ENCODE results near the gene MYO1D. TPM values are rescaled to one million over a fixed set of nuclear protein-coding genes. Genes with fewer than 3 reads are reported as not detected.
A peak's percentile ranks its signal among the peaks of the same experiment; 100 is the strongest.
"Not testable (repeated sequence)": the region's sequence is repeated elsewhere in the genome, so short reads cannot be mapped to it uniquely, and the experiment has no call there.

Gene MYO1D
- total RNA-seq, 8 experiments from 2014 or later, result 1.6 to 9.8 (median 5.6) TPM

GRCh38 chr17:32722733-32723132 is 154.2 kb downstream of the MYO1D start:
- Histone ChIP-seq H3K4me3 (no peak overlapping the region), H3K27ac (no peak overlapping the region), H3K4me1 (replicated peaks in 1 of 2) (no peaks in the 10 kb centered on the region)
- 80 to 100% (median 87%) methylated on average over 1 to 6 of the region's 6 CpGs; no CpG with 5 or more reads in 4 of the 10 experiments for WGBS, 10 experiments
- in situ Hi-C loops (cut with MboI; ENCODE audit: low pct_unique_long_range_greater_than_20kb in 2 of 9, low sequenced_read_pairs in 9 of 9, unreplicated experiment in 9 of 9), result no loop called here
- peak in 2 of 8 experiments; percentile 56 to 61 for ATAC-seq (replicated peaks in 6 of 8)

- Histone ChIP-seq H3K27ac (no peak overlapping the region), H3K4me3 (no peak overlapping the region), H3K4me1 (replicated peaks in 1 of 2) (no peaks in the 10 kb centered on the region)
- no peak for ATAC-seq (replicated peaks in 6 of 8)
- WGBS, 10 experiments, result 81 to 100% (median 93%) methylated on average over 3 to 5 of the region's 5 CpGs; no CpG with 5 or more reads in 2 of the 10 experiments
- in situ Hi-C loops (cut with MboI; ENCODE audit: low pct_unique_long_range_greater_than_20kb in 2 of 9, low sequenced_read_pairs in 9 of 9, unreplicated experiment in 9 of 9), result no loop called here
Observed at GRCh38 chr17:32720671-32721070, 156.3 kb downstream of the MYO1D start.

DNA sequence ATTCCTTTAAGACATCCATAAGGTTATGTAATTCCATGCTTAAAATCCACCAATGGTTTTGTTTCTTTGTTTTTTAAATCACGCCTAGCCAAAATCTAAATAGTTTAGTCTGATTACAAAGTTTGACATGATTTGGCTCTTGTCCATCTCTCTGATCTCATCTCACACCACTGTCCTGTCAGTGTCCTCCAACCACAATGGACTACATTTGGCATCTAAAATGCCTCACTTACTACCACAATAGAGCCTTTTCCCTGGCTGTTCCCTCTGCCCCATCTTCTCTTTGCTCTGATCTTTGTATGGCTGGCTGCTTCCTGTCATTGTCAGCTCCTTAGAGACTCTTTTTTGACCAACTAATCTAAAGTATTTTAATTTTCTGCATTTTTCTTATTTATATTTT is 157.2 kb downstream of the MYO1D start:
- 80 to 100% (median 100%) methylated on average over 1 of the region's 1 CpG; no CpG with 5 or more reads in 4 of the 10 experiments for WGBS, 10 experiments
- H3K27ac ChIP-seq, result no peak overlapping the region
- in situ Hi-C loops (cut with MboI; ENCODE audit: low pct_unique_long_range_greater_than_20kb in 2 of 9, low sequenced_read_pairs in 9 of 9, unreplicated experiment in 9 of 9), result no loop called here
- no peak overlapping the region for H3K4me3 ChIP-seq
- no peaks in the 10 kb centered on the region for H3K4me1 ChIP-seq (replicated peaks in 1 of 2)
- no peak for ATAC-seq (replicated peaks in 6 of 8)

GRCh38 chr17:32714922-32715321 is 162.0 kb downstream of the MYO1D start:
- WGBS, 10 experiments, result 40 to 100% (median 85%) methylated on average over 1 to 3 of the region's 3 CpGs; no CpG with 5 or more reads in 1 of the 10 experiments
- ATAC-seq (replicated peaks in 6 of 8); H3K4me1 ChIP-seq (replicated peaks in 1 of 2); H3K27ac ChIP-seq; in situ Hi-C loops (cut with MboI; ENCODE audit: low pct_unique_long_range_greater_than_20kb in 2 of 9, low sequenced_read_pairs in 9 of 9, unreplicated experiment in 9 of 9); H3K4me3 ChIP-seq: not testable (repeated sequence)

DNA sequence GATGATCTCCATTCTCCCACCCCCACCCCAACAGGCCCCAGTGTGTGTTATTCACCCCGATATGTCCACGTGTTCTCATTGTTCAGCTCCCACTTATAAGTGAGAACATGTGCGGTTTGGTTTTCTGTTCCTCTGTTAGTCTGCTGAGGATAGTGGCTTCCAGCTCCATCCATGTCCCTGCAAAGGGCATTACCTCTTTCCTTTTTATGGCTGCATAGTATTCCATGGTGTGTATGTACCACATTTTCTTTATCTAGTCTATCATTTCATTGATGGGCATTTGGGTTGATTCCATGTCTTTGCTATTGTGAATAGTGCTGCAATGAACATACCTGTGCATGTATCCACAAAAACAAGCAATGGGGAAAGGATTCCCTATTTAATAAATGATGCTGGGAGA is 162.7 kb downstream of the MYO1D start:
- H3K4me1 ChIP-seq (replicated peaks in 1 of 2); H3K27ac ChIP-seq; H3K4me3 ChIP-seq; in situ Hi-C loops (cut with MboI; ENCODE audit: low pct_unique_long_range_greater_than_20kb in 2 of 9, low sequenced_read_pairs in 9 of 9, unreplicated experiment in 9 of 9); ATAC-seq (replicated peaks in 6 of 8): not testable (repeated sequence)
- 70 to 100% (median 100%) methylated on average over 1 to 2 of the region's 3 CpGs; no CpG with 5 or more reads in 6 of the 10 experiments for WGBS, 10 experiments

GRCh38 chr17:32713081-32713480 is 163.8 kb downstream of the MYO1D start:
- in situ Hi-C loops (cut with MboI; ENCODE audit: low pct_unique_long_range_greater_than_20kb in 2 of 9, low sequenced_read_pairs in 9 of 9, unreplicated experiment in 9 of 9), result no loop called here
- Histone ChIP-seq H3K27ac (no peak overlapping the region), H3K4me1 (replicated peaks in 1 of 2) (no peaks in the 10 kb centered on the region), H3K4me3 (no peak overlapping the region)
- ATAC-seq (replicated peaks in 6 of 8), result no peak

DNA sequence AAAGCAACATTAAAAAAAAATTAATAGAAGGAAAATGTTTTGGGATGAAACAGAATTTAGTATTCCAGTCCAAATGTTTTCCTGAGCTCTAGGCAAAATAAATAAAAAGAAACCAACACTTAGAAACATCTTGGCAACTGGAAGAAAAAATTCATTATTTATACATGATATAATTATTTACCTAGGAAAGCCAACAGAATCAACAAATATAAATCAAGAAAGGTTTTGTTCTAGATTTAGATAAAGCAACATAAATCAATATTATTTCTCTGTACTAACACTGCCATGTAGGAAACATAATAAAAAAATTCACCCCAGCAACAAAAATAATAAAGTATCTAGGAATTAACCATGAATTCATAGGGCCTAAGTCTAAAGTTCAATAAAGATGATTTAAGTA is 167.4 kb downstream of the MYO1D start:
- Histone ChIP-seq H3K27ac (no peak overlapping the region), H3K4me3 (no peak overlapping the region), H3K4me1 (replicated peaks in 1 of 2) (no peaks in the 10 kb centered on the region)
- in situ Hi-C loops (cut with MboI; ENCODE audit: low pct_unique_long_range_greater_than_20kb in 2 of 9, low sequenced_read_pairs in 9 of 9, unreplicated experiment in 9 of 9), result no loop called here
- ATAC-seq (replicated peaks in 6 of 8), result no peak

DNA sequence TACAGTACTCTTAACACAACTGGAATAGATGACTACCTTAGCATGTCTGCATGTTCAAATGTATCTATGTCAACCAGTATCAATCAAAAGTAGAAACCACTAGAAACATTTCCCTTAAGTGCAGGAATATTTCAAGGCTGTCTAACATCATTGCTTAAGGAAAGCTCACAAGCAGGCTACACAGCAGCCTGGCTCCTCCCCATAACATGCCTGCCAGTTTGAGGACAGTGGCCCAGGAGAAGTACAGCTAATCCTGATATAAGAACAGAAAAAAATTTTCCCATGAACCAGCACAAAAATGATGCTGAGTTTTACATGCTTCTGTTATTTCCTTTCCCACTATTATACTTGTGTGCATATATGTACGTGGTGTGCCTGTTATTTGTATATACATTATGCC is 175.1 kb downstream of the MYO1D start:
- Histone ChIP-seq H3K4me1 (replicated peaks in 1 of 2) (no peaks in the 10 kb centered on the region), H3K27ac (no peak overlapping the region), H3K4me3 (no peak overlapping the region)
- WGBS, 10 experiments, result 0 to 100% (median 82%) methylated on average over 1 of the region's 1 CpG; no CpG with 5 or more reads in 1 of the 10 experiments
- in situ Hi-C loops (cut with MboI; ENCODE audit: low pct_unique_long_range_greater_than_20kb in 2 of 9, low sequenced_read_pairs in 9 of 9, unreplicated experiment in 9 of 9), result no loop called here
- ATAC-seq (replicated peaks in 6 of 8), result peak in 1 of 8 experiments; percentile 67

- 67 to 100% (median 90%) methylated on average over 1 to 2 of the region's 2 CpGs; no CpG with 5 or more reads in 2 of the 10 experiments for WGBS, 10 experiments
- Histone ChIP-seq H3K4me3 (no peak overlapping the region), H3K4me1 (replicated peaks in 1 of 2) (no peaks in the 10 kb centered on the region), H3K27ac (no peak overlapping the region)
- in situ Hi-C loops (cut with MboI; ENCODE audit: low pct_unique_long_range_greater_than_20kb in 2 of 9, low sequenced_read_pairs in 9 of 9, unreplicated experiment in 9 of 9), result no loop called here
- no peak for ATAC-seq (replicated peaks in 6 of 8)
Observed at GRCh38 chr17:32699247-32699646, 177.7 kb downstream of the MYO1D start.

DNA sequence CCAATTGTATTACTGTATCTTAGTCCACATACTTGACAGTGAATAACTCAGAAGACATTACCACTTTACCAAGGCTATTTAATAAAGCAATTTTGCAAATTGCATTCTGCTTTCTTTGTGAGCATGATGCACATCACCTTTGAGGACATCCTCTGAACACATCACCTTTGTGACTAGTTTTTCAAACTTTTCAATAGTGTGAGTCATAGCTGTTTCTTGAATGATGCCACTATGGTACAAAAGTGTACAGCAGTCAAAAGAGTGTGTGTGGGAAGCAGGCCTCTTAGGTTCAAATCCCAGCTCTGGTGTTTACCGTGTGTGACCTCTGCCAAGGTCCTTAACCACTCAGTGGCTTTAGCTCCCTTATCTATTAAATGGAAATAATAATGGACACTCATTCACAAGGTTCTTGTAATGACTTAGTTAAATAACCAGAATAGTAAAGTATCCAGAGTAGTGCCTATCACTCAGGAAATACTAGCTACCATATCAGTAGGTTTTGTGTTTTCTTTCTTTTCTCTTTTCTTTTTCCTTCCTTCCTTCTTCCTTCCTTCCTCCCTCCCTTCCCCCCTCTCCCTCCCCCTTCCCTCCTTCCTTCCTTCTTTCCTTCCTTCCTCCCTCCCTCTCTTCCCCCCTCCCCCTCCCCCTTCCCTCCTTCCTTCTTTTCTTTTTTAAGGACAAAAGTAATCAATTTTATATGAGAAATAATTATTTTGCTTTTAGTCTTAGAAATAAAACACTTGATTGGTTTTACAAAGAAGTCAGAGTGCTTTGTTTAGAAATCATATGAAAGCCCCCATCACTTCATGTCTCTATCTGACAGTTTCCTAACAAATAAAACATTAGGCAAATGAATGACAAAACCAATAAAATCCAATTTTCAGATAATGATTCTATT is 178.9 kb downstream of the MYO1D start:
- WGBS, 10 experiments, result 100% methylated on average over 1 of the region's 1 CpG; no CpG with 5 or more reads in 7 of the 10 experiments
- ATAC-seq (replicated peaks in 6 of 8), result no peak
- Histone ChIP-seq H3K27ac (no peak overlapping the region), H3K4me1 (replicated peaks in 1 of 2) (peaks cover 2 to 9% of the 10 kb centered on the region in 2 donors), H3K4me3 (no peak overlapping the region)
- in situ Hi-C loops (cut with MboI; ENCODE audit: low pct_unique_long_range_greater_than_20kb in 2 of 9, low sequenced_read_pairs in 9 of 9, unreplicated experiment in 9 of 9), result no loop called here

DNA sequence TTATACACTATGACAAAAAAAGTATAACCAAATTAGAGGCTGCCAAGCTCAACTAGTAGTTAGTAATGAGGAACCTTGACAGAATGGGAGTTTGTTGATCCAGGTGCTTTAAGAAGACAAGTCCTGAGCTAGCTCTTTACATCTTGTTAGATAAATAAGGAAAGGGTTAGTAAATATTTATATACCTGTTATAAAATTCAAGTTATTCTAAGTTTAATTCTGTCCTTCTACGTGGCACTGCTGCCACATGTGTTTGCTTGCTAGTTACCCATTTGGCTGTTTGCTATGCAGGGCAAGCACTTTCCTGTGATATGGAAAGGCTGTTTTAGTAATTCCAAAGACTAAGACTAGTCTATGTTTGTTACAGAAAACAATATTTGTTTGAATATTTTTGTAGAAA is 180.5 kb downstream of the MYO1D start:
- in situ Hi-C loops (cut with MboI; ENCODE audit: low pct_unique_long_range_greater_than_20kb in 2 of 9, low sequenced_read_pairs in 9 of 9, unreplicated experiment in 9 of 9), result no loop called here
- ATAC-seq (replicated peaks in 6 of 8), result no peak
- Histone ChIP-seq H3K4me3 (no peak overlapping the region), H3K4me1 (replicated peaks in 1 of 2) (peaks cover 2 to 10% of the 10 kb centered on the region in 2 donors), H3K27ac (no peak overlapping the region)
- 57 to 89% (median 82%) methylated on average over 1 of the region's 1 CpG; no CpG with 5 or more reads in 3 of the 10 experiments for WGBS, 10 experiments

- in situ Hi-C loops (cut with MboI; ENCODE audit: low pct_unique_long_range_greater_than_20kb in 2 of 9, low sequenced_read_pairs in 9 of 9, unreplicated experiment in 9 of 9), result no loop called here
- peaks cover 2 to 10% of the 10 kb centered on the region in 2 donors for H3K4me1 ChIP-seq (replicated peaks in 1 of 2)
- H3K27ac ChIP-seq, result no peak overlapping the region
- no peak for ATAC-seq (replicated peaks in 6 of 8)
- no peak overlapping the region for H3K4me3 ChIP-seq
Observed at GRCh38 chr17:32695864-32696263, 181.1 kb downstream of the MYO1D start.

GRCh38 chr17:32693194-32693897 is 183.6 kb downstream of the MYO1D start:
- 53 to 100% (median 79%) methylated on average over 1 to 5 of the region's 5 CpGs; no CpG with 5 or more reads in 1 of the 10 experiments for WGBS, 10 experiments
- ATAC-seq (replicated peaks in 6 of 8), result peak in 2 of 8 experiments; percentile 29 to 40
- in situ Hi-C loops (cut with MboI; ENCODE audit: low pct_unique_long_range_greater_than_20kb in 2 of 9, low sequenced_read_pairs in 9 of 9, unreplicated experiment in 9 of 9), result no loop called here
- Histone ChIP-seq H3K27ac (no peak overlapping the region), H3K4me1 (replicated peaks in 1 of 2) (peaks cover 4 to 12% of the 10 kb centered on the region in 2 donors), H3K4me3 (no peak overlapping the region)
